GM23248 (cell line): Measurements from ENCODE around the gene FAM171A1. TPM values are rescaled to one million over a fixed set of nuclear protein-coding genes. Genes with fewer than 3 reads are reported as not detected.
"Not testable (repeated sequence)": the region's sequence is repeated elsewhere in the genome, so short reads cannot be mapped to it uniquely, and the experiment has no call there.

Source experiments
- DNase-seq: peaks from one replicate; pipeline ENCODE4 v3.0.0-alpha.2; 2015
- H2AFZ ChIP-seq: fragments of 200-600 bp; sonication (generic); 2 replicates; pipeline ENCODE4 v1.6.1; 2016; ENCODE audit warnings: antibody characterized with exemption
- H3F3A ChIP-seq: fragments of 200-600 bp; sonication (generic); 2 replicates; pipeline ENCODE4 v1.6.1; 2016; ENCODE audit warnings: mild to moderate bottlenecking, antibody characterized with exemption, mixed run types; ENCODE audit not compliant: insufficient read depth
- H3K27ac ChIP-seq: fragments of 200-600 bp; sonication (generic); 2 replicates; pipeline ENCODE4 v1.5.1; 2016; ENCODE audit warnings: mild to moderate bottlenecking
- H3K27me3 ChIP-seq: fragments of 200-600 bp; sonication (generic); replicated peaks from 2 replicates; pipeline ENCODE4 v1.6.1; 2016; ENCODE audit warnings: mild to moderate bottlenecking; ENCODE audit not compliant: insufficient read depth
- H3K36me3 ChIP-seq: fragments of 200-600 bp; sonication (generic); 2 replicates; pipeline ENCODE4 v1.6.1; 2016; ENCODE audit warnings: low read depth, mild to moderate bottlenecking
- H3K4me1 ChIP-seq: fragments of 200-600 bp; sonication (generic); 2 replicates; pipeline ENCODE4 v1.6.1; 2016; ENCODE audit warnings: mild to moderate bottlenecking; ENCODE audit not compliant: insufficient read depth
- H3K4me2 ChIP-seq: fragments of 200-600 bp; sonication (generic); one replicate; pipeline ENCODE4 v1.6.1; 2016; ENCODE audit warnings: mild to moderate bottlenecking; ENCODE audit not compliant: unreplicated experiment
- H3K4me3 ChIP-seq: fragments of 200-600 bp; sonication (generic); 2 replicates; pipeline ENCODE4 v1.5.1; 2016; ENCODE audit warnings: mild to moderate bottlenecking
- H3K79me2 ChIP-seq: fragments of 200-600 bp; sonication (generic); 2 replicates; pipeline ENCODE4 v1.6.1; 2016; ENCODE audit warnings: mild to moderate bottlenecking; ENCODE audit not compliant: insufficient read depth
- H3K9ac ChIP-seq: fragments of 200-600 bp; sonication (generic); 2 replicates; pipeline ENCODE4 v1.6.1; 2016; ENCODE audit warnings: mild to moderate bottlenecking
- H3K9me2 ChIP-seq: fragments of 200-600 bp; sonication (generic); 2 replicates; pipeline ENCODE4 v1.6.1; 2016; ENCODE audit warnings: mixed run types, mild to moderate bottlenecking, moderate library complexity; ENCODE audit not compliant: insufficient read depth
- H3K9me3 ChIP-seq: fragments of 200-600 bp; sonication (generic); one replicate; pipeline ENCODE4 v1.6.1; 2017; ENCODE audit warnings: low read depth
- H4K20me1 ChIP-seq: fragments of 200-600 bp; sonication (generic); 2 replicates; pipeline ENCODE4 v1.6.0; 2016; ENCODE audit not compliant: insufficient read depth
- EZH2 ChIP-seq: fragments of 200-600 bp; sonication (generic); IDR thresholded peaks from 2 replicates; pipeline ENCODE4 v1.6.1; 2018; ENCODE audit warnings: antibody characterized with exemption, mild to moderate bottlenecking; ENCODE audit not compliant: insufficient read depth, poor library complexity, severe bottlenecking
- EZH2phosphoT487 ChIP-seq: fragments of 200-600 bp; sonication (generic); IDR thresholded peaks from 2 replicates; pipeline ENCODE4 v1.6.1; 2018; ENCODE audit warnings: antibody characterized with exemption, moderate library complexity, mild to moderate bottlenecking, low read depth; ENCODE audit not compliant: insufficient read depth
- WGBS, 2 experiments: methylation state at CpG; one replicate each; pipeline ENCODE4 v1.1.6; 2015 to 2017; ENCODE audit warnings: low lambda C conversion rate in 2 of 2, low coverage in 1 of 2; ENCODE audit errors: missing lambda C conversion rate in 2 of 2; 5-methylcytosine and 5-hydroxymethylcytosine counted together
- in situ Hi-C: fragments of 300-500 bp; cut with MboI; formaldehyde crosslinking; loops from 2 replicates; pipeline ENCODE4 v1.15.0; 2020
- polyA plus RNA-seq: library from polyadenylated mRNA; unstranded; fragments of >200 nt; fragmentation: Nextera tagmentation; extraction: Ambion mirVana; gene quantifications from 2 replicates; pipeline ENCODE4 v1.2.1, GENCODE V29; 2016
- total RNA-seq: library from RNA; depleted of rRNA; stranded (reverse); fragments of >200 nt; shearing (Covaris generic); gene quantifications from 2 replicates; pipeline ENCODE4 v1.2.3, GENCODE V29; 2014

FAM171A1 gene
- total and polyA plus RNA-seq, 2 experiments from 2014 or later = 11.2 to 25.2 TPM

DNA sequence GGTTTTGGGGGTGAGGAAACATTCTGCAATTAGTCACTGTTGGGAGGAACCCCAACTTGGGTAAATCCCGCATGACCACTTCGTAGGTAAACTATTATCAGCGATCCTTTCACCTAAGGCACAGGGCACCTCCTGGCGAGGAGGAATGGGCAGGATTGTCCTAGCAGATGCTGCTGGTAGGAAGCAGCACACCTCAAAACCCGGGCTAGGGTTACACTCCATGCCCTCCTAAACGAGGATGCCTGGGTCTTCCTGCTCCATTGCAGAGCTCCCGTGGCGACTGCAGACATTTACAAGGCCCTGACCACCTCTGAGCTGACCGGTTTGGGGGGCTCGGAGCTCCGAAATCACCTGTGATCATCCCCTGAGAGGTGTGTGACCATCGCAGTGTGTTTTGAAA lies 92.3 kb downstream of the FAM171A1 start:
- H3K27ac ChIP-seq = no peak overlapping the region
- WGBS, 2 experiments = 97% methylated on average over 12 of the region's 12 CpGs
- no peak for DNase-seq
- H3K9me3 ChIP-seq = no peaks in the 10 kb centered on the region
- no peak overlapping the region for H3K9ac ChIP-seq
- no peaks in the 10 kb centered on the region for H3K79me2 ChIP-seq
- no peaks in the 10 kb centered on the region for H3K36me3 ChIP-seq
- TF ChIP-seq EZH2 (no peak), EZH2phosphoT487 (no peak)
- no peaks in the 10 kb centered on the region for H4K20me1 ChIP-seq
- no peak overlapping the region for H3K4me2 ChIP-seq
- H3F3A ChIP-seq = peaks cover 4% of the 10 kb centered on the region; the same call in 1 of the 2 replicates
- H2AFZ ChIP-seq = no peak overlapping the region
- no peaks in the 10 kb centered on the region for H3K4me1 ChIP-seq
- H3K4me3 ChIP-seq = no peak overlapping the region
- H3K27me3 ChIP-seq = no peaks in the 10 kb centered on the region
- in situ Hi-C loops = no loop called here
- no peaks in the 10 kb centered on the region for H3K9me2 ChIP-seq

DNA sequence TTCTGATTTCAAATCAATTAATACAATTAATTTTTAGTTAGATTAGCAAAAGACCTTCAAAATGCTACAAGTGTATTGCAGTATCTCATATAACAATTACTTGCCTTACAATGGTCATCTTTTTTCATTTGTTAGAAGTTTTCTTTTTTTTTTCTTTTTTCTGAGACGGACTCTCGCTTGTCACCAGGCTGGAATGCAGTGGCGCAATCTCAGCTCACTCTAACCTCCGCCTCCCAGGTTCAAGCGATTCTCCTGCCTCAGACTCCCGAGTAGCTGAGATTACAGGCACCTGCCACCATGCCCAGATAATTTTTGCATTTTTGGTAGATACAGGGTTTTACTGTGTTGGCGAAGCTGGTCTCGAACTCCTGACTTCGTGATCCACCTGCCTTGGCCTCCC lies 95.0 kb downstream of the FAM171A1 start:
- H3K79me2 ChIP-seq, H3F3A ChIP-seq, H3K4me2 ChIP-seq, in situ Hi-C loops, H3K4me3 ChIP-seq, H3K9me3 ChIP-seq, H3K9me2 ChIP-seq, H3K27me3 ChIP-seq, DNase-seq, H3K27ac ChIP-seq, H4K20me1 ChIP-seq, H3K4me1 ChIP-seq, H2AFZ ChIP-seq, H3K9ac ChIP-seq, H3K36me3 ChIP-seq: not testable (repeated sequence)
- WGBS, 2 experiments = 90 to 93% methylated on average over 9 of the region's 9 CpGs

- 98 to 99% methylated on average over 12 of the region's 12 CpGs for WGBS, 2 experiments
- H3K27ac ChIP-seq, in situ Hi-C loops: not testable (repeated sequence)
These were observed 101.3 kb downstream of the FAM171A1 start for GRCh38 chr10:15269838-15270237.

GRCh38 chr10:15267496-15267895 lies 103.6 kb downstream of the FAM171A1 start:
- no peaks in the 10 kb centered on the region for H3K27me3 ChIP-seq
- no peaks in the 10 kb centered on the region for H3K9me3 ChIP-seq
- H3K4me2 ChIP-seq = no peak overlapping the region
- 76 to 83% methylated on average over 8 to 10 of the region's 10 CpGs for WGBS, 2 experiments
- no peaks in the 10 kb centered on the region for H4K20me1 ChIP-seq
- no peak overlapping the region for H3K27ac ChIP-seq
- H3K9me2 ChIP-seq = no peaks in the 10 kb centered on the region
- in situ Hi-C loops = no loop called here
- no peaks in the 10 kb centered on the region for H3K4me1 ChIP-seq
- H2AFZ ChIP-seq = no peak overlapping the region
- no peak for TF ChIP-seq EZH2
- no peak for TF ChIP-seq EZH2phosphoT487
- H3K4me3 ChIP-seq = no peak overlapping the region
- no peak for DNase-seq
- H3F3A ChIP-seq = no peaks in the 10 kb centered on the region
- H3K36me3 ChIP-seq = no peaks in the 10 kb centered on the region
- H3K9ac ChIP-seq = no peak overlapping the region
- no peaks in the 10 kb centered on the region for H3K79me2 ChIP-seq

More at GRCh38 chr10:15269838-15270237, 101.3 kb downstream of the FAM171A1 start:
- not testable (repeated sequence) for H3K9me3 ChIP-seq, H3K4me2 ChIP-seq, H2AFZ ChIP-seq, H3K36me3 ChIP-seq, H4K20me1 ChIP-seq, DNase-seq, H3K9ac ChIP-seq, H3K4me1 ChIP-seq, H3K27me3 ChIP-seq, H3K4me3 ChIP-seq, H3K9me2 ChIP-seq, H3K79me2 ChIP-seq, H3F3A ChIP-seq

DNA sequence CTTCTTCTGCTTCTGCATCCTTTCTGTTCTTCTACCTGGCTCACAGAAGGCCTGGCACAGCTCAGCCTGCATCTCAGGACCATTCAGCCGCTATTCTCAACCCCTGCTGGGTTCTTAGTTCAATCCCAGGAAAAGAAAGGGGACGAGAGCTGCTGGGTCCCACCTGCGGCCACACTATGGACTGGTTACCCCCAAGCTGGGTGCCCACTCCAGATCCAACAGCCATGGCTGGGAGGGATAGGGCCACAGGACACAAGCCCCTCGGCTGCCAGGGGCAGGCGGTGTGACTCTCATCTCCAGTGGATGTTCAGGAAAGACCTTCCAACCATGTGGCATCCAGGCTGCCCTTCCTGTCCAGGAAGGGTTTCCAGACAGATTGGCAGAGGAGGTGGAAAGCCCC lies 105.0 kb downstream of the FAM171A1 start:
- no peak for DNase-seq
- no peak for TF ChIP-seq EZH2
- no peak for TF ChIP-seq EZH2phosphoT487
- H3K36me3 ChIP-seq = no peaks in the 10 kb centered on the region
- no peaks in the 10 kb centered on the region for H3K4me1 ChIP-seq
- no peak overlapping the region for H3K27ac ChIP-seq
- H2AFZ ChIP-seq = no peak overlapping the region
- 97 to 100% methylated on average over 5 of the region's 5 CpGs for WGBS, 2 experiments
- no peak overlapping the region for H3K4me2 ChIP-seq
- H3K79me2 ChIP-seq = no peaks in the 10 kb centered on the region
- H3K9me3 ChIP-seq = no peaks in the 10 kb centered on the region
- no peaks in the 10 kb centered on the region for H3K9me2 ChIP-seq
- H3F3A ChIP-seq = no peaks in the 10 kb centered on the region
- H3K9ac ChIP-seq = no peak overlapping the region
- no peaks in the 10 kb centered on the region for H4K20me1 ChIP-seq
- no peaks in the 10 kb centered on the region for H3K27me3 ChIP-seq
- in situ Hi-C loops = no loop called here
- no peak overlapping the region for H3K4me3 ChIP-seq
